Suprapubic skin (tissue), 4 donors: ENCODE results near the gene CLMP. TPM values are rescaled to one million over a fixed set of nuclear protein-coding genes. Genes with fewer than 3 reads are reported as not detected.

Experiments used
- DNase-seq, 2 donors: peaks; one replicate each; pipeline ENCODE4 v3.0.0-alpha.2; 2019; ENCODE audit warnings: low spot score in 2 of 2
- H3K27ac ChIP-seq: fragments of 200-600 bp; sonication (generic); one replicate; pipeline ENCODE4 v1.5.1; 2019
- H3K27me3 ChIP-seq: fragments of 200-600 bp; sonication (generic); one replicate; pipeline ENCODE4 v1.5.1; 2019
- H3K36me3 ChIP-seq: fragments of 200-600 bp; sonication (generic); one replicate; pipeline ENCODE4 v1.5.1; 2019
- H3K4me1 ChIP-seq: fragments of 200-600 bp; sonication (generic); one replicate; pipeline ENCODE4 v1.5.1; 2019
- H3K4me3 ChIP-seq: fragments of 200-600 bp; sonication (generic); one replicate; pipeline ENCODE4 v1.5.1; 2019; ENCODE audit warnings: mild to moderate bottlenecking
- H3K9me3 ChIP-seq: fragments of 200-600 bp; sonication (generic); one replicate; pipeline ENCODE4 v1.5.1; 2019
- EP300 ChIP-seq: sonication (generic); formaldehyde crosslinking; IDR thresholded peaks from one replicate; pipeline ENCODE4 v1.6.1; 2017; ENCODE audit warnings: antibody characterized with exemption
- POLR2A ChIP-seq, 2 donors: fragments of 450-650 bp; IDR thresholded peaks; one replicate each; pipeline ENCODE4 v1.6.1; 2017; ENCODE audit warnings: antibody characterized with exemption in 2 of 2, mild to moderate bottlenecking in 2 of 2, moderate library complexity in 2 of 2
- POLR2AphosphoS5 ChIP-seq, 3 donors: sonication (generic); formaldehyde crosslinking; IDR thresholded peaks; one replicate each; pipeline ENCODE4 v1.6.1; 2017; ENCODE audit warnings: antibody characterized with exemption in 3 of 3
- WGBS: methylation state at CpG from one replicate; pipeline ENCODE4 v1.1.5; 2018; 5-methylcytosine and 5-hydroxymethylcytosine counted together
- total RNA-seq, 4 donors: library from RNA; depleted of rRNA; stranded (reverse); fragments of >200 nt; gene quantifications; one replicate each; pipeline ENCODE4 v1.1.0, GENCODE V29; 2016
- TF ChIP-seq, protein P1 (sequence below), 2 donors: fragments of 200-600 bp in 1 of 2; fragments of 450-650 bp in 1 of 2; sonication (generic) in 1 of 2; IDR thresholded peaks; one replicate each; pipeline ENCODE4 v1.5.1; 2016 to 2019; ENCODE audit warnings: antibody characterized with exemption in 2 of 2, mild to moderate bottlenecking in 1 of 2, moderate library complexity in 1 of 2

Gene CLMP
- total RNA-seq, 4 donors from 2014 or later = 17.5 to 26.9 (median 19.9) TPM

GRCh38 chr11:123051634-123052033 is 143.4 kb downstream of the CLMP start:
- H3K27ac ChIP-seq = no peak overlapping the region
- peaks cover 12% of the 10 kb centered on the region for H3K4me1 ChIP-seq
- no peaks in the 10 kb centered on the region for H3K9me3 ChIP-seq
- no peaks in the 10 kb centered on the region for H3K27me3 ChIP-seq
- TF ChIP-seq POLR2AphosphoS5 (IDR thresholded peaks at IDR 0.05) (no peak), EP300 (no peak), POLR2A (IDR thresholded peaks at IDR 0.05) (no peak)
- TF ChIP-seq, protein P1, sequence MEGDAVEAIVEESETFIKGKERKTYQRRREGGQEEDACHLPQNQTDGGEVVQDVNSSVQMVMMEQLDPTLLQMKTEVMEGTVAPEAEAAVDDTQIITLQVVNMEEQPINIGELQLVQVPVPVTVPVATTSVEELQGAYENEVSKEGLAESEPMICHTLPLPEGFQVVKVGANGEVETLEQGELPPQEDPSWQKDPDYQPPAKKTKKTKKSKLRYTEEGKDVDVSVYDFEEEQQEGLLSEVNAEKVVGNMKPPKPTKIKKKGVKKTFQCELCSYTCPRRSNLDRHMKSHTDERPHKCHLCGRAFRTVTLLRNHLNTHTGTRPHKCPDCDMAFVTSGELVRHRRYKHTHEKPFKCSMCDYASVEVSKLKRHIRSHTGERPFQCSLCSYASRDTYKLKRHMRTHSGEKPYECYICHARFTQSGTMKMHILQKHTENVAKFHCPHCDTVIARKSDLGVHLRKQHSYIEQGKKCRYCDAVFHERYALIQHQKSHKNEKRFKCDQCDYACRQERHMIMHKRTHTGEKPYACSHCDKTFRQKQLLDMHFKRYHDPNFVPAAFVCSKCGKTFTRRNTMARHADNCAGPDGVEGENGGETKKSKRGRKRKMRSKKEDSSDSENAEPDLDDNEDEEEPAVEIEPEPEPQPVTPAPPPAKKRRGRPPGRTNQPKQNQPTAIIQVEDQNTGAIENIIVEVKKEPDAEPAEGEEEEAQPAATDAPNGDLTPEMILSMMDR (IDR thresholded peaks at IDR 0.05) = no peak
- 93% methylated on average over 4 of the region's 4 CpGs for WGBS
- H3K36me3 ChIP-seq = peaks cover 23% of the 10 kb centered on the region
- DNase-seq = no peak
- H3K4me3 ChIP-seq = no peak overlapping the region

DNA sequence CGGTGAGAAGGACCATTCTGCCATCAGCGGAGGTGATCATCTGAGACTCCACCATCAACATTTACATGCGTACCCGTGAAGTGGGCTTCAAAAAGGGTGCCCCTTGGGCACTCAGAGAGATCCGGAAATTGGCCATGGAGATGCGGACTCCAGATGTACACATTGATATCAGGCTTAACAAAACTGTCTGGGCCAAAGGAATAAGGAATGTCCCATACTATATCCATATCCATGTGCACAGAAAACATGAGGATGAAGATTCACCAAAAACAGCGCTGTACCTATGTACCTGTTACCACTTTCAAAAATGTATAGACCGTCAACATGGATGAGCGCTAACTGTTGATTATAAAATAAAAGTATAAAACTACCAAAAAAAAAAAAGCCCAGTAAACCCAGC is 143.9 kb downstream of the CLMP start:
- TF ChIP-seq POLR2AphosphoS5 (IDR thresholded peaks at IDR 0.05) (no peak), POLR2A (IDR thresholded peaks at IDR 0.05) (no peak), EP300 (no peak)
- TF ChIP-seq, protein P1 (IDR thresholded peaks at IDR 0.05) = no peak
- Histone ChIP-seq H3K4me1 (peaks cover 7% of the 10 kb centered on the region), H3K4me3 (no peak overlapping the region), H3K36me3 (peaks cover 18% of the 10 kb centered on the region), H3K9me3 (no peaks in the 10 kb centered on the region), H3K27ac (no peak overlapping the region), H3K27me3 (no peaks in the 10 kb centered on the region)
- 96% methylated on average over 9 of the region's 9 CpGs for WGBS
- DNase-seq = peak in 1 of 2 donors; percentile 32

DNA sequence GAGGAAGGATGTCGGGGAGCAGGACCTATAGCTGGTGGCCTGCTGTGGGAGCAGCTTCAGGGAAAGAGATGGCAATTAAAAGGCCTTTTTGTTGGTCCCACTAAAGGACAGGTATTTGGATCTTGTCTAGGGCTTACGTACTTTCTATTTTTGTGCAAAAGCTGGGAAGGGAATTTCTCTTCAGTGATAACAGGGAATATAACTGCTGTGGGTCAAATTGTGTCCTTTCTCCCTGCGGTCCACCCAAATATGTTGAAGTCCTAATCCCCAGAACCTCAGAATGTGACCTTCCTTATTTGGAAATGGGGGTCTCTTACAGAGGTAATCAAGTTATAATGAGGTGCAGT is 147.1 kb downstream of the CLMP start:
- Histone ChIP-seq H3K4me3 (no peak overlapping the region), H3K9me3 (no peaks in the 10 kb centered on the region), H3K36me3 (no peaks in the 10 kb centered on the region), H3K27me3 (no peaks in the 10 kb centered on the region), H3K27ac (no peak overlapping the region), H3K4me1 (peaks cover 7% of the 10 kb centered on the region)
- TF ChIP-seq, protein P1 (IDR thresholded peaks at IDR 0.05) = no peak
- TF ChIP-seq POLR2AphosphoS5 (IDR thresholded peaks at IDR 0.05) (no peak), EP300 (no peak), POLR2A (IDR thresholded peaks at IDR 0.05) (no peak)
- no peak for DNase-seq
- 87% methylated on average over 3 of the region's 3 CpGs for WGBS

DNA sequence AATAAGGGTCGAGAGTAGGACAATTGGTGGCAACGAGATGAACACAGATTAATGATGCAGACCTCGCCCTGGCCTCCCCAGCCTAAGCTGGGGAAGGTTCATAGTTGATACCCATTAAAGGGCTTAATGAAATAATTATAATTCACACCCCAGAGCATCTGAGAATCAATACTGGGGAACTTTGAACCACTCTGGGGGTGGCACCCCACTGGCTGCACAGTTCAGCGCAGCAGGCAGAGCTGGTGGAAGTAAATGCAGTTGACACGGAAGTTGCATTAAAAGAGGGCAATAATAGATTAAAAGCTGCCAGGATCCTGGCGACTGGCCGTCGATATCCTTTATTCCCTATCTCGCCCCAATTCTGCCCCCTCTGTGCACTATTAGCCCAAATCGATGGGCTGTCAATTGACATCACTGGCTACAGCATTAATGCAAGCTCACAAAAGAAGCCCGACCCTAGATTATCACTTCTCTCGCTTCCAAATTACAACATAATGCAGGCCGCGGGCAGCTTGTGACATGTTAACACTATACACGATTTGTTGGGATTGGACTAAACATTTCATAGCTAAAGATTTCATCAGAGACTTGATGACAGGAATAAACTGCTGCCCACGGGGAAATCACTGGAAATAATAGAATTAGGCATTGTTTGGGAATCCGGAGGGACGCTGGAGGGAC is 147.6 kb downstream of the CLMP start:
- Histone ChIP-seq H3K9me3 (no peaks in the 10 kb centered on the region), H3K4me3 (no peak overlapping the region), H3K36me3 (no peaks in the 10 kb centered on the region), H3K4me1 (peaks cover 7% of the 10 kb centered on the region), H3K27me3 (no peaks in the 10 kb centered on the region), H3K27ac (peak overlapping the region; percentile 14)
- TF ChIP-seq POLR2A (IDR thresholded peaks at IDR 0.05) = no peak
- TF ChIP-seq EP300 = no peak
- TF ChIP-seq, protein P1 (IDR thresholded peaks at IDR 0.05) = no peak
- TF ChIP-seq POLR2AphosphoS5 (IDR thresholded peaks at IDR 0.05) = no peak
- 80% methylated on average over 18 of the region's 18 CpGs for WGBS
- DNase-seq = peak in 1 of 2 donors; percentile 37

DNA sequence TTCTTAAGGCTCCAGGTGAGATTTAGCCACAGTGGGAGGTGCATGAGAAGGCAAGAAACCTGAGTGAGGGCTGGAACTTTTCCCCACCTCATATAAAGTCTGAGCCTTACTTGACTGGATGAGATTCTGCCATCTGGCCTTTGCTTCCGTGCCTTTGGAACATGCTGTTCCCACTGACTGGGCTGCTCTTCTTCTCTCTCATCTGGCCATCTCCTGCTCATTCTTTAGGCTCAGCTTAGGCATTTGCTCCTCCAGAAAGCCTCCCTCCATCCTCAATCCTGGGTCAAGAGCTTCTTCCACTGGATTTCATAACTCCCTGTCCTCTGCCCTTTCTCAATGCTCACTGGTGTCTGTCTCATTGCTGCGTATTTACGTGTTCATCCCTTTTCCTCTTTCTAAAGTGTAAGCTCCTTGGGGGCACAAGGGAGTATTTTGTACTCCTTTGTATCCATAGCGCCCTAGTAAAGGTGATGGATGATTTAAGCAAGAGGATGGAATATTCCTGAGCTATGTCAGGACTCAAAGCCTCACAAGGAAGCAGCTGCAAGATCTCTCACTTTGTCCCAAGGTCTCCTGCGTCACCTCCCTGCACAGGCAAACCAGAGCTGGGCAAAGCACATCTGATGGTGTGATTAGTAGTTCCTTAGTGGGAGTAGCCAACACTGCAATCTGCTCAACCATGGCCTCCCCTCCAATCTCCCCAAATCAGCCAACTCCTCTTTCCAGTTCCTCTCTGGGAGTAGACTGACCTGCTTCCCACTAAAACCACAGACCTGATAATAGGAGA is 148.4 kb downstream of the CLMP start:
- Histone ChIP-seq H3K4me1 (peaks cover 7% of the 10 kb centered on the region), H3K27me3 (no peaks in the 10 kb centered on the region), H3K36me3 (no peaks in the 10 kb centered on the region), H3K9me3 (no peaks in the 10 kb centered on the region), H3K27ac (peak overlapping the region; percentile 14), H3K4me3 (no peak overlapping the region)
- DNase-seq = peak in 1 of 2 donors; percentile 47
- WGBS = 84% methylated on average over 5 of the region's 5 CpGs
- TF ChIP-seq EP300 (no peak), POLR2A (IDR thresholded peaks at IDR 0.05) (no peak), POLR2AphosphoS5 (IDR thresholded peaks at IDR 0.05) (no peak)
- TF ChIP-seq, protein P1 (IDR thresholded peaks at IDR 0.05) = no peak
